ENCODE results near the gene ARHGAP12. TPM values are rescaled to one million over a fixed set of nuclear protein-coding genes. Genes with fewer than 3 reads are reported as not detected.
"Not testable (repeated sequence)": the region's sequence is repeated elsewhere in the genome, so short reads cannot be mapped to it uniquely, and the experiment has no call there.

Gene ARHGAP12
- total RNA-seq, 1 experiment from 2014 or later = 40.5 TPM

DNA sequence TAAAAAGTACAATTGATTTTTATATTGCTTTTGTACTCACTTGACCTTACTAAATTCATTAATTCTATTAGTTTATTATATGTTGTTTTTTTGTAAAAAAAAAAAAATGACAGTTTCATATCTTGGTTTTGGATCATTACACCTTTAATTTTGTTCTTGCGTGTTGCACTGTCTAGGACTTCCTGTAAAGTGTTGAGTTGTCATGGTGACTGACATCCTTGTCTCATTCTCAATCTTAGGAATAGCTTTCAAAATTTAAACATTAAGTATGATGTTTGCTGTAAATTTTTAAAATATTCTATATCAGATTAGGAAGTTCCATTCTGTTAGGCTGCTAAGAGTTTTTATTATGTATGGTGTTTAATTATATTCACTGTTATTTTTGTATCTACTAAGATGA lies 139.1 kb downstream of the ARHGAP12 start:
- in situ Hi-C loops (cut with HindIII; ENCODE audit: low sequenced_read_pairs) = no loop called here
- DNase-seq (ENCODE audit: low spot score) = no peak

DNA sequence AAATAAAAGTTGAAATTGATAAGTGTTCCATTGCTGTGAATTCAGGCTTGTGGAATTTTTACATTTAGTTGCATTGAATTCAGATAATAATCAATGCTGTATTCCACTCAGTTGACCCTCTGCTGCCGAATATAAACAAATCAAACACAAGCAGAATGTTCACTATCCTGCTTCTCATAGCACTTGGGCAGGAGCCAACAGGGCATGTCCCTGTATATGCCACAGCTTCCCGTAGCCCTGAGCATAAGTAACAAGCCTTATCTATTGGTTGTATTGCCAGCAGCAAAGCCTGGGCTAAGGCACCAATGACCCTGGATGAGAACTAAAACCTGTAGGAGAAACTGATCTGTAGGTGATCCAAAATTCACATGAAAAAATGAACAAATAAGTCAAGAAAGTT lies 145.9 kb downstream of the ARHGAP12 start:
- in situ Hi-C loops (cut with HindIII; ENCODE audit: low sequenced_read_pairs) = no loop called here
- DNase-seq (ENCODE audit: low spot score) = no peak

DNA sequence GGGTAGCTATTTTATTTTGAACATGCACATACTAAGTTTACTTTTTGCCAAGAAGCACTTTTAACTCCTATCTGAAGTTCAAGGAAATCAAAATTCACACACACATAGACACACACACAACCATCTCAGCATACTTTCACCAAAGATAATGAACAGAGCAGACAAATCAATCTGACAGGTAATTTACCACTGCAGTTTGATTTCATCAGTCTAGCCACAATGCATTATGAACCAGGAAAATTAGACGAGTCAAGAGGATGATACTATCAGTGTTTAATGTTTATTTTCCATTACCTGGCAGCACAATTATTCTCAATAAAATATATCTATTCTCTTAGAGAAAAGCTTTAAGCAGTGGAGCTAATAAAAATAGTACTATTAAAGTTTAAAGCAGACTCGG lies 147.9 kb downstream of the ARHGAP12 start:
- in situ Hi-C loops (cut with HindIII; ENCODE audit: low sequenced_read_pairs) = no loop called here
- DNase-seq (ENCODE audit: low spot score) = no peak

DNA sequence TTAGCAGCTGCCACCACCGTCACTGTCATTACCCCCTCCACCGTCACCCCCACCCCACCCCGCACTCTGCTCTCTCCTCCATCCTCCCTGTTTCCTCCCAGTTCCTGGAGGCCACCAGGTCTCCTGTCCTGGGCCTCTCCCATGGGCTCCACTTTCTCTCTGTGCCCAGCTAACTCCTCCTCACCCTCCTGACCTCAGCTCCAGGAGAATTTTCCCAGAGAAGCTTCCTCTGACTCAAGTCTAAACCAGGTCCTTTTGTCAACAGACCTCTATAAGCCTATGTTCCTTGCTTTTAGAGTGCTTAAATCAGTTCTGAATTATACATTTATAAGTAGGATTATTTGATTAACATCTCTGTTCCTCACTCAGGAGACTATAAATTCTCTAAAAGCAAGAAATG lies 150.0 kb downstream of the ARHGAP12 start:
- DNase-seq (ENCODE audit: low spot score) = no peak
- in situ Hi-C loops (cut with HindIII; ENCODE audit: low sequenced_read_pairs) = no loop called here

DNA sequence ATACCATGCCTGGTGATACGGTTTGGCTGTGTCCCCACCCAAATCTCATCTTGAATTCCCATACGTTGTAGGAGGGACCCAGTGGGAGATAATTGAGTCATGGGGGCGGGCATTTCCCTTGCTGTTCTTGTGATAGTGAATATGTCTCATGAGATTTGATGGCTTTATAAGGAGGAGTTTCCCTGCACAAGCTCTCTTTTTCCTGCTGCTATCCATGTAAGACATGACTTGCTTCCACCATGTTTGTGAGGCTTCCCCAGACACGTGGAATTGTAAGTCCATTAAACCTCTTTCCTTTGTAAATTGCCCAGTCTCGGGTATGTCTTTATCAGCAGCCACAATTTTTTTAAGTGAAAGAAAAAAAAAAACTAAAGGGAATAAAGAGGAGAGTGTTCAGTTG lies 152.5 kb downstream of the ARHGAP12 start:
- in situ Hi-C loops (cut with HindIII; ENCODE audit: low sequenced_read_pairs) = no loop called here
- DNase-seq (ENCODE audit: low spot score) = no peak

DNA sequence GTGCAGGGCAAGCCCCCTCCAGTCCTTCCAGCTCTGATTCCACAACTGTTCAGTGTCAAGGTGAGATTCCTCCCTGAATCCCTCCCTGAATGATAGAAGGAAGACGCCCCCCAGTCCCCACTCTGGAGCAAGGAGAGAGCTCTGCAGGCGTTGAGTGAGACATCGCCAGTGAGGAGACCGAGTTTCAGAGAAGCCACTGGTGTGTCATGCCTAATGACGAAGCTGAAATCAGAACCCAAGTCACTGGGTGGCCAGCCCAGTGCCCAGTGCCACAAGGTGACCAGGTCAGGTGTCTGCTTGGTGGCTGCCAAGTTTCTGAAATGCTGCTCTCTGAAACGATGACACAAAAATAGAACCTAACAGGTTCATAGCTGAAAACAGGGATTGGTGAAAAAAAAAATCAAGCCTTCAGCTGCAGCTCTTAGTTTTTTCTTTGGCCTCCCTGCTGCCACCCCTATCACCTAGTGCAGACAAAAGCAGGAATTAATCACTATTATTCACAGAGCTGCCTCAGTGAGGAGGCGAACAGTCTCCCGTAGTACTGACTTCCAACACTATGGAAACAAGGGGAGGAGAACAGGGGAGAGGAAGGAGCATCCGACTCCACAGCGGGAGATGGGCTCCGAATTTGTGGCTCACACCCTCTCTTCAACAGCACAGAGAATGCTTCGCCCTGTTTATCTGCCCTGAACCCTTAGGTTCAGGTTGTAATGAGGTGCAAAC lies 153.5 kb downstream of the ARHGAP12 start:
- in situ Hi-C loops (cut with HindIII; ENCODE audit: low sequenced_read_pairs) = no loop called here
- DNase-seq (ENCODE audit: low spot score) = peak; percentile 21

DNA sequence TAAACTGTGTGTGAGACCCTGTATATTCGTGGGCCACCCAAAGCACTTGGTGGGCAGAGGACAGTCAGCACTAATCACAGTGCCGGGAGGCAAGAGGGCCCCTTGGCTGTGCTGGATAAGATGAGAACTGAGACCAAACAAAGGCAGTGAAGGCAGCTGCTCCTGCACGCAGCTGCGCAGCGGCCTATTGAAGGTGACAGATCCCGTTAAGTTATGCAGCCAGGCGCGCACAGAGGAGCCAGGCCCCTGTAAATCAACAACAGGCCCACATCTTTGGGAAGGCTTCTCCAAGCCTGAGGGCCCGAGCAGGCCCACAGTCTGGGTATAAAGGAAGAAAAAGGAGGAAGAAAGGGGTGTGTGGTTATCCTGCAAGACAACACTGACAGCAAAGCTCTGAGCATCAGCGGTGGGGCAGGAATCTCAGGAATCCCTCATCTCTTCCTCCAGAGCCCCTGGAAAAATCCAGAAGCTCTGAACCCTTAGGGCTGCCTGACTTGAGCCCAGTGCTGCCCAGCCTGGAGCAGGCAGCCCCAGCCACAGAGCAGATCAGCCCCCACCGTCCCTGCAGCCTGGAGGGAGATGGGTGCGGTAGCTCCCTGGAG lies 154.2 kb downstream of the ARHGAP12 start:
- DNase-seq (ENCODE audit: low spot score) = no peak
- in situ Hi-C loops (cut with HindIII; ENCODE audit: low sequenced_read_pairs) = no loop called here

DNA sequence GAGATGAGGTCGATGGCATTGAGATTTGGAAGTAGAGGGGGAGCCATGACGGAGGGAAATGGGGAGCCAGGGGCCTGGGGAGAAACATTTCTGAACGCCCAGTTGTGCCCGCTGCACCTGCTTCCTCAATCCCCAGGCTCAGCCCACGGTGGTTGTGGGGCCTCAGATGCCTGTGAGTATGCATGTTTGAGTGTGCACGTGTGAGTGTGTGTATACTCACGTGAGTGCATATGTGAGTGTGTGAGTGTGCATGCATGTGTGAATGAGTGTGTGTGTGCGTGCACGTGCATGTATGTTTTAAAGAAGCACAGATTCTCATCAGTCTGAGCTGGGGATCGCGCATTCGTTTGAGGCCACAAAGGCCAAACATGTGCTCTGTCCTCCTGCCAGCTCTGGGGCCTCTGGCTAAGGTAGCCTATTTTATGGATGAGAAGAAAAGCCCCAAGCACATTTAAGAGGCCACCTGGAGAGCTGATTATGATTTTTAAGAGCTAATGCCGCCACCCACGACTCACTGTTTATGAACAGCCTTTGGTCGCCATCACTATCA lies 154.8 kb downstream of the ARHGAP12 start:
- in situ Hi-C loops (cut with HindIII; ENCODE audit: low sequenced_read_pairs) = no loop called here
- no peak for DNase-seq (ENCODE audit: low spot score)

DNA sequence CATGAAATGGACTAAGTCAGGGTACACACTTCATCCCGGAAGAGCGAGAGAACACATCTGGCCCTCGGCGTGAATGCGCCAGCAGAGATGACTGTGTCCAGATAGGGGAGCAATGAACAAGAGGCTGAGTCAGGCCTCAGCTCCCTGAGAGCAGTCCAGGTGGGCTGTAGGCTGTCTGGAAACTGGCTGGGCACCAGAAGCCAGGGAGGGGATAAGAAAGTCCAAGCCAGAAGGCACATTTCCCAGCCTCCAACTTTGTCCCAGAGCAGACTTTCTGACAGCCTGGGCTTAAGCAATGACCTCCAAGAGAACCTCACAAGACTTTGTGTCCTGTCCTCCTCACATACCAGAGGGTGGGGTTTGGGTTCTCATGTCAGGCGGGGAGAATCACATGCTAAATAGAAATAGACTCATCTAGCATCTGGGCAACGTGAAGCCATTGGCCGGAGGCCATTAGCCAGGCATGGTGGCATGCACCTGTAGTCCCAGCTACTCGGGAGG lies 157.2 kb downstream of the ARHGAP12 start:
- in situ Hi-C loops (cut with HindIII; ENCODE audit: low sequenced_read_pairs) = no loop called here
- no peak for DNase-seq (ENCODE audit: low spot score)

DNA sequence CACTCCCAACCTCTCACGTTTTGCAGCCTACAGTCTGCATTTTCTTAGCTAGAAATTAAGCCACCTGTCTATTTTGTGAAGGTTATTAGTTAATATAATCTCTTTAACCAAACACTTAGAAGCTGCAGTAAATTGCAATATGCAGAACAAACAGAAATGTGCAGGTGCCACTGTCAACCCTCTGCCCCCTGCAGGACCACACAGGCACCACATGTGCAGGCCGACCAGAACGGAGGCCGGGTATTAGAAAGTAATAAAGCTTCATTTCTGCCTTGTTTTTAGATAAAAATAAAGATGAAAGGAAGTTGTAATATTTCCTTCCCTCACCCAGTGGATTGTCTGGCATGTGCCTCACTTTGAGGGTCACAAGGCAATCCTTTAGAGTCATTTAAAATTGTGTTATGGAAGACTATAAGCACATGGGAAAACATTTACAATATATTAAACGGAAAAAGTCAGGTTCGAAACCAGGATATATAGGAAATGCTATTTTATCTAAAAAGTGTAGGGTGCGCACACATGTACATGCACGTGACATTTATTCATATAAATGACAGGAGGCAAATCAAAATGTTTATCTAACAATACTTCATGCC lies 158.2 kb downstream of the ARHGAP12 start:
- DNase-seq (ENCODE audit: low spot score) = peak; percentile 30
- in situ Hi-C loops (cut with HindIII; ENCODE audit: low sequenced_read_pairs) = no loop called here

DNA sequence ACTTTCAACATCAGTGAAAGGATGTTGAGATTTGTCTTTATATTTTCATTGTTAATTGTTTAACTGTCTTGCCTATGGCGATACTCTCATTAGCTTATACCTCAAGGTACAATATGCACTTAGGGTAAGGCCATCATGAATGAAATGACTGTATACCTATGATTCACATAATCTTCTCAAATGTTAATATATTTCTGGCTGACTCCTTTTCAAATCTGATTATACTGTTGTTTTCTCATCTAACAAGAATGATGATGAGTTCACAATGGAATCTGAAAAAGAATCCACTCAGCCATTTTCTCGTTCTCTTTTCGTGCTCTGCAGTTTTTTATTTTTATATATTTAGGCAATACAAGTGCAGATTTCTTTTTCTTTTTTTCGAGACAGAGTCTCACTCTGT lies 159.1 kb downstream of the ARHGAP12 start:
- DNase-seq (ENCODE audit: low spot score) = no peak
- in situ Hi-C loops (cut with HindIII; ENCODE audit: low sequenced_read_pairs) = no loop called here

DNA sequence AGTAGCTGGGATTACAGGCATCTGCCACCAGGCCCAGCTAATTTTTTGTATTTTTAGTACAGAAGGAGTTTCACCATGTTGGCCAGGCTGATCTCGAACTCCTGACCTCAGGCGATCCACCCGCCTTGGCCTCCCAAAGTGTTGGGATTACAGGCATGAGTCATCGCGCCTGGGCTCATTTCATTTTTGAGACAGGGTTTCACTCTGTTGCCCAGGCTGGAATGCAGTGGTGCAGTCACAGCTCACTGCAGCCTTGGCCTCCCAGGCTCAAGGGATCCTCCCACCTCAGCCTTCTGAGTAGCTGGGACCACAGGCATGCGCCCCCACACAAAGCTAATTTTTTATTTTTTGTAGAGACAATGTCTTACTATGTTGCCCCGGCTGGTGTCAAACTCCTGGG lies 159.7 kb downstream of the ARHGAP12 start:
- DNase-seq (ENCODE audit: low spot score); in situ Hi-C loops (cut with HindIII; ENCODE audit: low sequenced_read_pairs): not testable (repeated sequence)

DNA sequence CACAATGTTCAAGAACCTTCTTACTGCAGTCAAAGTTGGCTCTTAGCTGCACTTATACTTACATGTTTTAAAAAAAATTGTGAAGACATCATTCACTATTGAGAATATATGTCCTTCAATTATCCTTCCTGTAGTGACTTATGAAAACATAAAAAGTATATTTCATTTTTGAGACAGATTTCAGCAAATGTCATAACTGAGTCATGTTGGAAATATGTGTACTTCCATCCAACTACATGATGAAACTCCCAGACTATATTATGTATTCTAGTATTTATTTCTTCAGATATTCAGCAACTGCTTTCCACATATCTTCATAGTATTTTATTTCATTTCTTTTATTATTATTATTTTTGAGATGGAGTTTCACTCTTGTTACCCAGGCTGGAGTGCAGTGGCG lies 160.2 kb downstream of the ARHGAP12 start:
- in situ Hi-C loops (cut with HindIII; ENCODE audit: low sequenced_read_pairs) = no loop called here
- no peak for DNase-seq (ENCODE audit: low spot score)

DNA sequence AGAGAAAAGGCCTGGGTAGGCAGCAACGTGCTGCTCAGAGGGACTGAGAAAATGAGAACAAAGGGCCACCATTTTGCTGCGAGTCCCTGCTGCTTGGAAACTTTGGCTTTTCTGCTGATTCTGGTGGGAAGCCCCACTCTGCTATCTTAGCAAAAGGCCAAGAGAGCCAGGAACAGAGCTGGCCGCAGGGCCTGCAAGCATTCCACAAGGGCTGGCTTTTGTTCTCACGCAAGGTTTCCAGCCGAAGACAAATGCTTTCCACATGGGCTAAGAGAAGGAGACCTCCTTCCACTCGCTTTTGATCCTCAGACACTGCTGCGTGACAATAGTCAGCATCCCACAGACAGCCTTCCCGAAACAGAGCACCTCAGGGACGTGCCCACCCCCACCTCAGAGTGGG lies 163.1 kb downstream of the ARHGAP12 start:
- in situ Hi-C loops (cut with HindIII; ENCODE audit: low sequenced_read_pairs) = no loop called here
- no peak for DNase-seq (ENCODE audit: low spot score)

DNA sequence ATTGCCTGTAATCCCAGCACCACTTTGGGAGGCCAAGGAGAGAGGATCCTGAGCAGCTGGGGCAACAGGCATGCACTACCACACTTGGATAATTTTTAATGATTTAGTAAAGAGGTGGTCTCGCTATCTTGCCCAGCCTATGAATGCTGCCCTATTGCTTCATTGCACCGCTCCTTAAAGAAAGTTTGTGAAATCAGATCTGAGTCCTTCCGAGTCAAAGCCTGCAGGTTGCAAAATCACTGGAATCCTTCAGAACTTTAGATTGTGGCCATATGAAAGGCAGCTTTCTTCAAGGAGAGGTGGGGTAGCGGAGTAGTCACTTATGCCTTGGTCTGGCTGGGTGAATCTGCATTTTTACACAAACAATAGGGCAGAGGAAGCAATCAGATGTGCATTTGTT lies 166.3 kb downstream of the ARHGAP12 start:
- in situ Hi-C loops (cut with HindIII; ENCODE audit: low sequenced_read_pairs) = no loop called here
- no peak for DNase-seq (ENCODE audit: low spot score)

DNA sequence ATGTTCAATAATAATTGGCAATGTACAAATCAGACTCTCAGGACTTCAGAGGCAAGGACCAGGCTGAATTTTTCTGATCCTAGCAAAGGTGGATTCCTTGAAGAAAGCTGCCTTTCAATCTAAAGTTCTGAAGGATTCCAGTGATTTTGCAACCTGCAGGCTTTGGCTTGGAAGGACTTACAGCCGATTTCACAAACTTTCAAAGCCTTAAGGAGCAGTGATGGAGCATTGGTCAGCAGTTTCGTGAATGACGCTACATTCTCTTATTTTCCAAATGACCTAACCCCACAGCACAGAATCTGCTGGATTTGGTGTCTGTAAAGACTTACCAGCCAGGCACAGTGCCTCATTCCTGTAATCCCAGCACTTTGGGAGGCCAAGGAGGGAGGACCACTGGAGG lies 167.5 kb downstream of the ARHGAP12 start:
- in situ Hi-C loops (cut with HindIII; ENCODE audit: low sequenced_read_pairs) = no loop called here
- DNase-seq (ENCODE audit: low spot score) = no peak

DNA sequence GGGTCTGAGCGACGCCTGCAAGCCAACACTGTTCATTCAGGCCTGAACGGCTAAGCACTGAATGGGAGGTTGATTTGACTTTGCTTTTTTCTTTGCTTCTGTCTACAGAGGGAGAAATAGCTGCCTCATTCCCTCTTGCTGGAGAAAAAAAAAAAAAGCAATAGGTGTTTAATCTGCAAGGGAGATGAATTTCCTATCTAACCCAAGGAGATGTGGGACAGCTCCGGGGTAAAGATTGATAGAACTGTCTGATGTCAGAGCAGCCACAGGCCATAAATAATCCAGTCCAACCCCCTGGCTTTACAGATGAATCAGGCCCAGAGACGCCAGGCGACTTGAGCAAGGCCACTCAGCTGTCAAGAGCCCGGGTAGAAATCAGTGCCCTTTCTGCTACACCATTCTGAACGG lies 168.0 kb downstream of the ARHGAP12 start:
- no peak for DNase-seq (ENCODE audit: low spot score)
- in situ Hi-C loops (cut with HindIII; ENCODE audit: low sequenced_read_pairs) = no loop called here

DNA sequence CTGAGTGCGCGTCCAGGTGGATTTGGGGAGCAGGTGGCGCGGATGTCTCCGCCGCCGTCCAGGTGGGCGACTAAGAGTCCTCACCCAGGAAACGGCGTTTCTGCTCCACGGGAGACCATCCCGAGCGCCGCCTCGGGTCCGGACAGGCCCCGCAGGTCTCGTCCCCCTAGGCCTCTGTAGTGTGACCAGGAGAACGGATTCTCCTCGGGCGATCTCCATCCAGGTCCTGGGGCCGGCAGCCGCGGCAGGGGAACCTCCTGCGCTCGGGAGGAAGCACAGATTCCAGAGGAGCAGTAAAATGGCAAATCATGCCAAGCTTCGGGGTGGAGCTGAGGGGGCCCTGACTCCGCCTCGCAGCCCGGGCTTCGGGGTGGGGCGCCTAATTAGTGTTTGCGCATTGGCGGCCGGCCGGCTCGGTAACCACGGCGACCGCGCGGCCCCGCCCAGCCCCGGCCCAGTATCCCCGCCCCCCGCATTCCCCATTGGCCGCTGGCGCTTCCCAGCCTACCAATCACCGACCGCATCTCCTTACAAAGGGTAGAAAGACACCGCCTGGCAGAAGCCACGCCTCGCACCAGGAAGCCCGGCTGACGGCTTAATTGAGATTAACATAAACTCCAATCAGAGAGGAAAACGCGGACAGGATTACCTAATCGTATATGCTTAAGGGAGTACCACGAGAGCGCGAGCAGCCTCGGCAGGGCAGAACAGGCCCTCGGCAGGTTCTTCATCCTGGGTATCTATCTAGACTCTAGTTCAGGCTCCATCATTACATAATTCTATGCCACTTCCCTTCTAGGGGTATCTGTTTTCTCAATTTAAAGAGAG lies 168.6 kb downstream of the ARHGAP12 start:
- in situ Hi-C loops (cut with HindIII; ENCODE audit: low sequenced_read_pairs) = no loop called here
- peak; percentile 99 for DNase-seq (ENCODE audit: low spot score)

DNA sequence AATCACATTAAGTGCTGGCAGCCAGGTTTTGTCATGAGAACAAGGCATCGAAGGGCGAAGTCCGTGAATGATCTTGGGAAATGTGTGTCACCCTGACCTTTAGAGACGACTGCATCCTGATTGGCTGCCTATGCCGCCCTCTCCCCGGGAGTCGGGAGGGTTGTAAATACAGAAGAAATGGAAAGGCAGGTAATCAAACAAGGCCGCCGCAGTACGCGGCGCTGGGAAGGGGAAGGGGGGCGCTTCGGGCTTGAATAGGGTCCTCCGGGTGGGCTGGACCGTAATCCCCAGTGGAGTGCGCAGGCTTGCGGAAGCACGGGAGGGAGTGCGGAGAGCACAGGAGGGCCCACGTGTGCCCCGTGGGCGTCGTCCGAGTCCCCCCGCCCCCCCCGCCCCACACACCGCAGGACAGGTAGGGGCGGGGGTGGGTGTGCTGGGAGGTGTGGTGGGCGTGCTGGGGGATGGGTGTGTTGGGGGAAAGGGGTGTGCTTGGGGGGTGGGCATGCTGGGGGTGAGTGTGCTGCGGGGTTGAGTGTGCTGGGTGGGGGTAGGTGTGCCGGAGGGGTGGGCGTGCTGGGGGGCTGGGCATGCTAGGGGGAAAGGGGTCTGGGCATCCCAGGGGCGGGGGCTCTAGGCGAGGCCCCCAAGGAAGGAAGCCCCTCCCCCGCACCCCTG lies 169.4 kb downstream of the ARHGAP12 start:
- peak; percentile 52 for DNase-seq (ENCODE audit: low spot score)
- in situ Hi-C loops (cut with HindIII; ENCODE audit: low sequenced_read_pairs) = no loop called here

Measured in G401 (cell line).